Neural progenitor cell (in vitro differentiated cells): Measurements from ENCODE around the gene LTBP1.

Source experiments
- CTCF ChIP-seq: fragments of 200-600 bp; sonication (generic); IDR thresholded peaks from 2 replicates; pipeline ENCODE4 v1.5.1; 2017; ENCODE audit warnings: antibody characterized with exemption, mild to moderate bottlenecking
- EZH2 ChIP-seq: fragments of 200-600 bp; sonication (generic); IDR thresholded peaks from 2 replicates; pipeline ENCODE4 v1.6.1; 2017; ENCODE audit warnings: antibody characterized with exemption, mild to moderate bottlenecking, moderate library complexity

- no peak for TF ChIP-seq EZH2
- TF ChIP-seq CTCF = no peak
Observed at GRCh38 chr2:33321236-33321771, 374.6 kb downstream of the LTBP1 start.
